HepG2 (cell line): Measurements from ENCODE around the gene CEP135.

Experiments used
- EEA1 ChIP-seq: sonication (generic); formaldehyde crosslinking; IDR thresholded peaks from 2 replicates; pipeline ENCODE4 v1.5.1; 2020; ENCODE audit warnings: mild to moderate bottlenecking, missing genetic modification reagents, borderline replicate concordance
- JUNB ChIP-seq: sonication (generic); formaldehyde crosslinking; IDR thresholded peaks from 2 replicates; pipeline ENCODE4 v1.8.0; 2022; ENCODE audit warnings: missing genetic modification reagents, mild to moderate bottlenecking, borderline replicate concordance
- MIXL1 ChIP-seq: IDR thresholded peaks from 2 replicates; pipeline ENCODE4 v1.6.1; 2016
- RFX5 ChIP-seq: IDR thresholded peaks from 2 replicates; pipeline ENCODE4 v1.6.1; 2011; ENCODE audit warnings: low read depth, low read length, improper control_type of control experiment
- ZBTB21 ChIP-seq: sonication (generic); formaldehyde crosslinking; IDR thresholded peaks from 2 replicates; pipeline ENCODE4 v1.4.0; 2020; ENCODE audit warnings: missing genetic modification reagents
- TF ChIP-seq, protein P1 (sequence below): sonication (generic); formaldehyde crosslinking; IDR thresholded peaks from 2 replicates; pipeline ENCODE4 v1.4.0; 2020; ENCODE audit warnings: missing genetic modification reagents

DNA sequence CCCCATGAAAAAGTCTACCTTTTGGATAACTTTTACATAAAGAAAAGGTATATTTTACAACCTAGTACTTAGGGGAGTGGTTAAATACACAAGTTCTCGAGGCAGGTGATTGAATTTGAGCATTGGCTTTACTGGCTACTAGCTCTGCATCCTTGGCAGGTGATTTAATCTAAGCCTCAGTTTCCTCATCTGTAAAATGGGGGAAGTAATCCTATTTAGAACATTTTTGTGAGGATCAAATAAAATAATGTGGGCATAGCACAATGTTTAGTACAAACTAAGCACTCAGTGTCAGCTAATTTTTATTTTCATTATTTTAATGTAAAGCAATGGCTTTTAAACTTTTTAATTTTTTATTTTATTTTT lies 102.9 kb downstream of the CEP135 start:
- TF ChIP-seq RFX5 (no peak), ZBTB21 (CRISPR knock-in tag) (no peak), MIXL1 (no peak), JUNB (CRISPR knock-in tag) (no peak), EEA1 (CRISPR knock-in tag) (no peak)
- TF ChIP-seq, protein P1, sequence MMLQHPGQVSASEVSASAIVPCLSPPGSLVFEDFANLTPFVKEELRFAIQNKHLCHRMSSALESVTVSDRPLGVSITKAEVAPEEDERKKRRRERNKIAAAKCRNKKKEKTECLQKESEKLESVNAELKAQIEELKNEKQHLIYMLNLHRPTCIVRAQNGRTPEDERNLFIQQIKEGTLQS (CRISPR knock-in tag): no peak
